Measurements from ENCODE around the gene GRID2. TPM values are rescaled to one million over a fixed set of nuclear protein-coding genes. Genes with fewer than 3 reads are reported as not detected.

The GRID2 gene
- polyA plus RNA-seq, 1 experiment: not detected

GRCh38 chr4:93617606-93618005, 1313.8 kb downstream of the GRID2 start:
- ChIA-PET CTCF (no interaction called here), POLR2A (no interaction called here)
- no peaks in the 10 kb centered on the region for H3K27me3 ChIP-seq (ENCODE audit: control insufficient read depth, insufficient read depth, low read length)
- DNase-seq (ENCODE audit: low read depth, low spot score): no peak
- H3K4me3 ChIP-seq (ENCODE audit: low read depth, low read length): no peak overlapping the region
- no peak overlapping the region for H3K27ac ChIP-seq (ENCODE audit: low read depth, low read length)
- no peaks in the 10 kb centered on the region for H3K9me3 ChIP-seq (ENCODE audit: control insufficient read depth, insufficient read depth, low read length)
- TF ChIP-seq CTCF (IDR thresholded peaks at IDR 0.05; ENCODE audit: low read depth, low read length): no peak

GRCh38 chr4:93633721-93634120, 1330.0 kb downstream of the GRID2 start:
- Histone ChIP-seq H3K9me3 (ENCODE audit: control insufficient read depth, insufficient read depth, low read length) (no peaks in the 10 kb centered on the region), H3K4me3 (ENCODE audit: low read depth, low read length) (no peak overlapping the region), H3K27ac (ENCODE audit: low read depth, low read length) (no peak overlapping the region), H3K27me3 (ENCODE audit: control insufficient read depth, insufficient read depth, low read length) (no peaks in the 10 kb centered on the region)
- DNase-seq (ENCODE audit: low read depth, low spot score): no peak
- ChIA-PET CTCF (interaction anchor here (0.6 kb wide), 1 partner anchor 1780 kb away, joined by 3 read pairs; no protein-coding TSS in a partner anchor), POLR2A (no interaction called here)
- TF ChIP-seq CTCF (IDR thresholded peaks at IDR 0.05; ENCODE audit: low read depth, low read length): no peak

GRCh38 chr4:93635943-93636342, 1332.2 kb downstream of the GRID2 start:
- Histone ChIP-seq H3K27ac (ENCODE audit: low read depth, low read length) (no peak overlapping the region), H3K27me3 (ENCODE audit: control insufficient read depth, insufficient read depth, low read length) (no peaks in the 10 kb centered on the region), H3K9me3 (ENCODE audit: control insufficient read depth, insufficient read depth, low read length) (no peaks in the 10 kb centered on the region), H3K4me3 (ENCODE audit: low read depth, low read length) (no peak overlapping the region)
- DNase-seq (ENCODE audit: low read depth, low spot score): no peak
- no peak for TF ChIP-seq CTCF (IDR thresholded peaks at IDR 0.05; ENCODE audit: low read depth, low read length)
- POLR2A ChIA-PET: no interaction called here
- CTCF ChIA-PET: no interaction called here

GRCh38 chr4:93645120-93645519, 1341.4 kb downstream of the GRID2 start:
- DNase-seq (ENCODE audit: low read depth, low spot score): no peak
- no peak overlapping the region for H3K27ac ChIP-seq (ENCODE audit: low read depth, low read length)
- no peak for TF ChIP-seq CTCF (IDR thresholded peaks at IDR 0.05; ENCODE audit: low read depth, low read length)
- ChIA-PET CTCF (no interaction called here), POLR2A (no interaction called here)
- no peak overlapping the region for H3K4me3 ChIP-seq (ENCODE audit: low read depth, low read length)
- no peaks in the 10 kb centered on the region for H3K9me3 ChIP-seq (ENCODE audit: control insufficient read depth, insufficient read depth, low read length)
- no peaks in the 10 kb centered on the region for H3K27me3 ChIP-seq (ENCODE audit: control insufficient read depth, insufficient read depth, low read length)

GRCh38 chr4:93646233-93646930, 1342.6 kb downstream of the GRID2 start:
- no peak overlapping the region for H3K27ac ChIP-seq (ENCODE audit: low read depth, low read length)
- H3K27me3 ChIP-seq (ENCODE audit: control insufficient read depth, insufficient read depth, low read length): no peaks in the 10 kb centered on the region
- POLR2A ChIA-PET: no interaction called here
- no peak for TF ChIP-seq CTCF (IDR thresholded peaks at IDR 0.05; ENCODE audit: low read depth, low read length)
- H3K9me3 ChIP-seq (ENCODE audit: control insufficient read depth, insufficient read depth, low read length): no peaks in the 10 kb centered on the region
- CTCF ChIA-PET: interaction anchor here (0.6 to 1.1 kb wide), 2 partner anchors 9 to 744 kb away, joined by 3 read pairs; no protein-coding TSS in a partner anchor
- DNase-seq (ENCODE audit: low read depth, low spot score): no peak
- H3K4me3 ChIP-seq (ENCODE audit: low read depth, low read length): no peak overlapping the region

All from AG04450 (cell line).